IMR-90 (cell line): ENCODE data around the gene CCNB1. TPM values are rescaled to one million over a fixed set of nuclear protein-coding genes. Genes with fewer than 3 reads are reported as not detected.

Experiments
- ATAC-seq: fragments of 200-7000 bp; cut with Tn5 transposase; 2 replicates; pipeline ENCODE4 v1.9.1; 2020; ENCODE audit warnings: low read depth, mild to moderate bottlenecking, moderate library complexity
- BruUV-seq: library from RNA; stranded (reverse); fragments of 400-500 nt; replicated peaks from 2 replicates; lab custom pipeline; 2021; lab: Mats Ljungman, UMichigan
- CTCF ChIA-PET: fragments of 300-600 bp; formaldehyde crosslinking; extraction: SDS; loops from one replicate; lab custom pipeline; 2021; ENCODE audit warnings: antibody characterized with exemption; lab: Yijun Ruan, JAX
- POLR2A ChIA-PET: fragments of 300-600 bp; sonication (Branson Sonifier 250); formaldehyde crosslinking; loops from one replicate; lab custom pipeline; 2022; ENCODE audit warnings: antibody characterized with exemption; ENCODE audit not compliant: unreplicated experiment; lab: Charles Lee
- DNase-seq: peaks from one replicate; pipeline ENCODE4 v3.0.0; 2013
- H2AFZ ChIP-seq: replicated peaks from 2 replicates; pipeline ENCODE3; 2013; ENCODE audit warnings: low read length, mild to moderate bottlenecking; ENCODE audit not compliant: poor library complexity
- H2AK5ac ChIP-seq: 2 replicates; pipeline ENCODE4 v1.6.1; 2013; ENCODE audit warnings: low read depth, low read length, inconsistent platforms
- H2AK9ac ChIP-seq: replicated peaks from 2 replicates; pipeline ENCODE3; 2013; ENCODE audit warnings: mild to moderate bottlenecking, low read depth, low read length, moderate library complexity; ENCODE audit not compliant: poor library complexity
- H2BK120ac ChIP-seq: 2 replicates; pipeline ENCODE4 v1.6.1; 2013; ENCODE audit warnings: low read depth, low read length, inconsistent platforms
- H2BK15ac ChIP-seq: 3 replicates; pipeline ENCODE4 v1.6.1; 2013; ENCODE audit warnings: low read depth, low read length, inconsistent platforms
- H2BK20ac ChIP-seq: 2 replicates; pipeline ENCODE4 v1.6.1; 2013; ENCODE audit warnings: low read depth, mild to moderate bottlenecking, inconsistent platforms, low read length, moderate library complexity
- H2BK5ac ChIP-seq: 2 replicates; pipeline ENCODE4 v1.6.1; 2013; ENCODE audit warnings: mild to moderate bottlenecking, low read depth, low read length, inconsistent platforms; ENCODE audit not compliant: poor library complexity, severe bottlenecking
- H3K14ac ChIP-seq: replicated peaks from 2 replicates; pipeline ENCODE4 v1.6.1; 2013; ENCODE audit warnings: low read depth, low read length, inconsistent platforms
- H3K18ac ChIP-seq: 2 replicates; pipeline ENCODE4 v1.6.1; 2013; ENCODE audit warnings: low read depth, low read length, control low read depth
- H3K23ac ChIP-seq: 2 replicates; pipeline ENCODE4 v1.6.1; 2013; ENCODE audit warnings: low read depth, low read length, inconsistent platforms
- H3K27ac ChIP-seq: 2 replicates; pipeline ENCODE4 v1.5.1; 2013; ENCODE audit warnings: mild to moderate bottlenecking, control low read depth, low read length; ENCODE audit not compliant: insufficient read depth
- H3K27me3 ChIP-seq: 2 replicates; pipeline ENCODE4 v1.6.1; 2013; ENCODE audit warnings: low read length; ENCODE audit not compliant: control insufficient read depth, insufficient read depth
- H3K36me3 ChIP-seq: 2 replicates; pipeline ENCODE4 v1.6.1; 2013; ENCODE audit warnings: low read length, mixed read lengths; ENCODE audit not compliant: control insufficient read depth, insufficient read depth
- H3K4ac ChIP-seq: 2 replicates; pipeline ENCODE4 v1.6.1; 2013; ENCODE audit warnings: low read depth, low read length, inconsistent platforms
- H3K4me1 ChIP-seq: 2 replicates; pipeline ENCODE4 v1.6.1; 2013; ENCODE audit warnings: low read length, mixed read lengths; ENCODE audit not compliant: control insufficient read depth, insufficient read depth
- H3K4me2 ChIP-seq: 2 replicates; pipeline ENCODE4 v1.6.1; 2013; ENCODE audit warnings: low read depth, mild to moderate bottlenecking, control low read depth, low read length, moderate library complexity
- H3K4me3 ChIP-seq: 2 replicates; pipeline ENCODE4 v1.5.1; 2013; ENCODE audit warnings: low read depth, mild to moderate bottlenecking, control low read depth, low read length, moderate library complexity; ENCODE audit not compliant: insufficient read depth
- H3K56ac ChIP-seq: 2 replicates; pipeline ENCODE4 v1.6.1; 2013; ENCODE audit warnings: low read length, inconsistent platforms; ENCODE audit not compliant: insufficient read depth; ENCODE audit errors: extremely low read depth
- H3K79me1 ChIP-seq, 2 experiments: 2 replicates each; pipeline ENCODE4 v1.6.1; 2013; ENCODE audit warnings: low read length in 2 of 2, inconsistent platforms in 1 of 2, low read depth in 1 of 2
- H3K9ac ChIP-seq: 2 replicates; pipeline ENCODE4 v1.6.1; 2013; ENCODE audit warnings: low read depth, low read length, control low read depth
- H3K9me1 ChIP-seq: 2 replicates; pipeline ENCODE4 v1.6.1; 2013; ENCODE audit warnings: low read length, inconsistent platforms; ENCODE audit not compliant: insufficient read depth
- H3K9me3 ChIP-seq: 2 replicates; pipeline ENCODE4 v1.6.1; 2013; ENCODE audit warnings: low read length; ENCODE audit not compliant: control insufficient read depth, insufficient read depth
- H4K20me1 ChIP-seq: 2 replicates; pipeline ENCODE4 v1.6.1; 2013; ENCODE audit warnings: low read length, inconsistent platforms; ENCODE audit not compliant: insufficient read depth
- H4K5ac ChIP-seq: 2 replicates; pipeline ENCODE4 v1.6.1; 2013; ENCODE audit warnings: mild to moderate bottlenecking, low read depth, low read length, control low read depth
- H4K8ac ChIP-seq, 2 experiments: 2 replicates each; pipeline ENCODE4 v1.6.1; 2013; ENCODE audit warnings: low read depth in 2 of 2, low read length in 2 of 2, control low read depth in 1 of 2, inconsistent platforms in 1 of 2
- H4K91ac ChIP-seq: 2 replicates; pipeline ENCODE4 v1.6.1; 2013; ENCODE audit warnings: low read depth, low read length, inconsistent platforms; ENCODE audit not compliant: insufficient read depth
- BHLHE40 ChIP-seq: fragments of 150-350 bp; IDR thresholded peaks from 2 replicates; pipeline ENCODE4 v1.6.1; 2016; ENCODE audit warnings: mild to moderate bottlenecking, low read depth, low read length
- CEBPB ChIP-seq: IDR thresholded peaks from 2 replicates; pipeline ENCODE4 v1.6.1; 2012; ENCODE audit warnings: low read depth, low read length, improper control_type of control experiment
- FOS ChIP-seq: fragments of 150-350 bp; IDR thresholded peaks from 2 replicates; pipeline ENCODE4 v1.6.1; 2016; ENCODE audit warnings: low read depth, low read length
- MAFK ChIP-seq: IDR thresholded peaks from 2 replicates; pipeline ENCODE4 v1.6.1; 2012; ENCODE audit warnings: low read depth, low read length, improper control_type of control experiment
- dilution Hi-C: fragments of 300-500 bp; cut with HindIII; formaldehyde crosslinking; loops from one replicate; pipeline ENCODE4 v1.14.3; 2018; ENCODE audit warnings: low sequenced_read_pairs; ENCODE audit not compliant: unreplicated experiment
- in situ Hi-C: fragments of 300-500 bp; cut with MboI; formaldehyde crosslinking; loops from 3 replicates; pipeline ENCODE4 v1.14.3; 2019; ENCODE audit warnings: low sequenced_read_pairs, inconsistent platforms, mixed read lengths
- intact Hi-C: fragments of 100-400 bp; cut with micrococcal nuclease; formaldehyde crosslinking; loops from 2 replicates; pipeline ENCODE4 v1.10.0; 2022
- polyA plus RNA-seq, 3 experiments: library from polyadenylated mRNA; depleted of rRNA; stranded (reverse); fragments of >200 nt; gene quantifications; 2 replicates each; pipeline ENCODE4 v1.2.3, GENCODE V29; 2012; ENCODE audit warnings: low replicate concordance in 1 of 3
- total RNA-seq: library from RNA; depleted of rRNA; stranded (reverse); fragments of >200 nt; gene quantifications from 2 replicates; pipeline ENCODE4 v1.2.3, GENCODE V29; 2012
- TF ChIP-seq, protein P1 (sequence below): conservative IDR thresholded peaks from 2 replicates; pipeline ENCODE4 v1.5.1; 2012; ENCODE audit warnings: mild to moderate bottlenecking, low read depth, low read length, improper control_type of control experiment

The CCNB1 gene
- total and polyA plus RNA-seq, 2 of the 4 experiments (the other 2 are of a cell fraction), result 83.3 to 160 TPM

DNA sequence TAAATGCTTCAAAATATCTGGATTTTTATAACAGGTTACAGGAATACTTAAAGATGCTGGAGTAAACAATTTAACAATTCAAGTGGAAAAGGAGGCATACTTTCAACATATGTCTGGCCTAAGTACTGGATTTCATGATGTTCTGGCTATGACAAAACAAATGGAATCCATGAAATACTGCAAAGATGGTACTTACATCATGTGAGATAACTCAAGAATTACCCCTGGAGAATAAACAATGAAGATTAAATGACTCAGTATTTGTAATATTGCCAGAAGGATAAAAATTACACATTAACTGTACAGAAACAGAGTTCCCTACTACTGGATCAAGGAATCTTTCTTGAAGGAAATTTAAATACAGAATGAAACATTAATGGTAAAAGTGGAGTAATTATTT lies 37.5 kb upstream of the CCNB1 start:
- TF ChIP-seq FOS (peak; percentile 36; the same call in 1 of the 2 replicates), BHLHE40 (peak; percentile 66), CEBPB (peak; percentile 80), MAFK (no peak)
- TF ChIP-seq, protein P1, sequence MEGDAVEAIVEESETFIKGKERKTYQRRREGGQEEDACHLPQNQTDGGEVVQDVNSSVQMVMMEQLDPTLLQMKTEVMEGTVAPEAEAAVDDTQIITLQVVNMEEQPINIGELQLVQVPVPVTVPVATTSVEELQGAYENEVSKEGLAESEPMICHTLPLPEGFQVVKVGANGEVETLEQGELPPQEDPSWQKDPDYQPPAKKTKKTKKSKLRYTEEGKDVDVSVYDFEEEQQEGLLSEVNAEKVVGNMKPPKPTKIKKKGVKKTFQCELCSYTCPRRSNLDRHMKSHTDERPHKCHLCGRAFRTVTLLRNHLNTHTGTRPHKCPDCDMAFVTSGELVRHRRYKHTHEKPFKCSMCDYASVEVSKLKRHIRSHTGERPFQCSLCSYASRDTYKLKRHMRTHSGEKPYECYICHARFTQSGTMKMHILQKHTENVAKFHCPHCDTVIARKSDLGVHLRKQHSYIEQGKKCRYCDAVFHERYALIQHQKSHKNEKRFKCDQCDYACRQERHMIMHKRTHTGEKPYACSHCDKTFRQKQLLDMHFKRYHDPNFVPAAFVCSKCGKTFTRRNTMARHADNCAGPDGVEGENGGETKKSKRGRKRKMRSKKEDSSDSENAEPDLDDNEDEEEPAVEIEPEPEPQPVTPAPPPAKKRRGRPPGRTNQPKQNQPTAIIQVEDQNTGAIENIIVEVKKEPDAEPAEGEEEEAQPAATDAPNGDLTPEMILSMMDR, result no peak
- no peak overlapping the region for H2BK15ac ChIP-seq
- no peak overlapping the region for H3K4ac ChIP-seq
- DNase-seq (peak; percentile 95), ATAC-seq (peak; percentile 91)
- no peak overlapping the region for H2AK5ac ChIP-seq
- no peak overlapping the region for H2BK20ac ChIP-seq
- dilution Hi-C loops, result no loop called here
- H3K18ac ChIP-seq, result no peak overlapping the region
- no peak overlapping the region for H2AK9ac ChIP-seq
- H4K5ac ChIP-seq, result no peak overlapping the region
- peak overlapping the region; percentile 70 for H2BK5ac ChIP-seq
- H2BK120ac ChIP-seq, result no peak overlapping the region
- H4K91ac ChIP-seq, result no peak overlapping the region
- no peaks in the 10 kb centered on the region for H4K20me1 ChIP-seq
- H3K4me2 ChIP-seq, result no peak overlapping the region
- no peaks in the 10 kb centered on the region for H3K9me3 ChIP-seq
- no peaks in the 10 kb centered on the region for H3K27me3 ChIP-seq
- H4K8ac ChIP-seq, result no peak overlapping the region
- peaks cover 22% of the 10 kb centered on the region for H3K36me3 ChIP-seq
- in situ Hi-C loops, result no loop called here
- POLR2A ChIA-PET, result no interaction called here
- peaks cover 0 to 3% of the 10 kb centered on the region in 2 experiments; a peak in 1 of 4 replicates for H3K79me1 ChIP-seq
- no TSS peak for BruUV-seq
- no peak overlapping the region for H3K27ac ChIP-seq
- CTCF ChIA-PET, result no interaction called here
- H2AFZ ChIP-seq, result no peak overlapping the region
- H3K14ac ChIP-seq, result no peak overlapping the region
- 0 out of 2 replicates have a peak, but pooled peaks cover 2% of the 10 kb centered on the region for H3K4me1 ChIP-seq
- H3K23ac ChIP-seq, result no peak overlapping the region
- H3K9ac ChIP-seq, result no peak overlapping the region
- H3K9me1 ChIP-seq, result no peaks in the 10 kb centered on the region
- intact Hi-C loops, result no loop called here
- H3K56ac ChIP-seq, result no peak overlapping the region
- no peak overlapping the region for H3K4me3 ChIP-seq
